Sigmoid colon (tissue), 7 donors: ENCODE measurements around the gene GABRR2. TPM values are rescaled to one million over a fixed set of nuclear protein-coding genes. Genes with fewer than 3 reads are reported as not detected.
A peak's percentile ranks its signal among the peaks of the same experiment; 100 is the strongest.

Source experiments
- DNase-seq: peaks from one replicate; pipeline ENCODE4 v3.0.0-alpha.2; 2019
- H3K27ac ChIP-seq, 4 donors: fragments of 200-600 bp; sonication (generic); one replicate each; pipeline ENCODE4 v1.5.1; 2016 to 2019; ENCODE audit warnings: mild to moderate bottlenecking in 1 of 4
- H3K27me3 ChIP-seq, 3 donors: fragments of 200-600 bp; sonication (generic); one replicate each; pipeline ENCODE4 v1.5.1; 2019; ENCODE audit warnings: mild to moderate bottlenecking in 1 of 3
- H3K36me3 ChIP-seq, 4 donors: fragments of 200-600 bp; sonication (generic); one replicate each; pipeline ENCODE4 v1.5.1; 2016 to 2019
- H3K4me1 ChIP-seq, 4 donors: fragments of 200-600 bp; sonication (generic); one replicate each; pipeline ENCODE4 v1.5.1; 2017 to 2019
- H3K4me3 ChIP-seq, 4 donors: fragments of 200-600 bp; sonication (generic); one replicate each; pipeline ENCODE4 v1.5.1; 2017 to 2019; ENCODE audit warnings: mild to moderate bottlenecking in 2 of 4, moderate library complexity in 1 of 4
- H3K9me3 ChIP-seq, 4 donors: fragments of 200-600 bp in 3 of 4; sonication (generic) in 3 of 4; one replicate each; pipeline versions ENCODE4 v1.5.1 to v1.6.1; 2013 to 2019
- EP300 ChIP-seq, 4 donors: sonication (generic); formaldehyde crosslinking; IDR thresholded peaks; one replicate each; pipeline ENCODE4 v1.6.1; 2017; ENCODE audit warnings: antibody characterized with exemption in 4 of 4
- POLR2A ChIP-seq, 2 donors: fragments of 450-650 bp; IDR thresholded peaks; one replicate each; pipeline ENCODE4 v1.6.1; 2016; ENCODE audit warnings: antibody characterized with exemption in 2 of 2, mild to moderate bottlenecking in 2 of 2, moderate library complexity in 2 of 2
- POLR2AphosphoS5 ChIP-seq, 4 donors: sonication (generic); formaldehyde crosslinking; IDR thresholded peaks; one replicate each; pipeline ENCODE4 v1.6.1; 2017; ENCODE audit warnings: antibody characterized with exemption in 4 of 4
- WGBS, 2 donors: extraction: QIAGEN DNeasy Blood & Tissue Kit; methylation state at CpG; one replicate each; pipeline ENCODE4 v1.1.7; 2013; 5-methylcytosine and 5-hydroxymethylcytosine counted together
- intact Hi-C: fragments of 100-400 bp; cut with DNase I; formaldehyde crosslinking; loops from one replicate; pipeline ENCODE4 v1.15.1; 2023
- polyA plus RNA-seq, 3 donors: library from polyadenylated mRNA; stranded (reverse); fragments of 200-250 nt; gene quantifications; one replicate each; pipeline ENCODE4 v1.2.3, GENCODE V29; 2013
- total RNA-seq, 4 donors: library from RNA; depleted of rRNA; stranded (reverse); fragments of >200 nt; gene quantifications; one replicate each; pipeline ENCODE4 v1.1.0, GENCODE V29; 2016
- TF ChIP-seq, protein P1 (sequence below), 4 experiments: fragments of 450-650 bp in 3 of 4; fragments of 200-600 bp in 1 of 4; IDR thresholded peaks; one replicate each; pipeline ENCODE4 v1.5.1; 2016 to 2019; ENCODE audit warnings: antibody characterized with exemption in 4 of 4, mild to moderate bottlenecking in 3 of 4, moderate library complexity in 2 of 4
- donor health status: healthy with polysubstance abuse.
- donor health status: Bipolar disorder and iron deficiency.
- donor health status: healthy.

The GABRR2 gene
- total and polyA plus RNA-seq, 7 donors = 0.36 to 2.8 (median 0.99) TPM; not detected in 2

DNA sequence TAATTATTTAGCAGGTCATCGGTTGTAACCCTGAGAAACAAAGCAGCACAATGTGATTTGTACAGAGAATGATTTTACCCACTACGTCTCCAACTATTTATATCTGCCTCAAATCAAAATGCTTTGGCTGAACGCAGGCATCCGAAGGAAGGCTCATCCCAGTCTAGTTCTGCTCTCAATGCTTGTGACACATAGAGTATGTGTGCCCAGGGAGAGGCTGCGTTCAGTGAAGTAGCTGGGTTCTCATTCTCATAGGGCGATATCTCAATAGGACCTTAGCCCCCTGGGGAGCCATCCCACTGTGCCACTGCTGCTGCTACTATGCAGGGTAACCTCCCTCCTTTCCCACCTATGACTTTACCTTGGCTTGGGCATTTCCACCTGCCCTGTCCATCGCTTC, 407 bp downstream of the GABRR2 start:
- H3K27ac ChIP-seq = no peak overlapping the region
- intact Hi-C loops = loop anchor here (5.0 kb wide), 1 partner anchor 53 kb away; no protein-coding TSS in a partner anchor
- H3K36me3 ChIP-seq = no peaks in the 10 kb centered on the region
- whole genome bisulfite sequencing, 2 donors = 91 to 98% methylated on average over 7 of the region's 7 CpGs
- H3K4me1 ChIP-seq = peaks cover 0 to 25% (median 23%) of the 10 kb centered on the region in 4 donors
- H3K9me3 ChIP-seq = no peaks in the 10 kb centered on the region
- no peak overlapping the region for H3K4me3 ChIP-seq
- TF ChIP-seq POLR2A (IDR thresholded peaks at IDR 0.05) (no peak), POLR2AphosphoS5 (IDR thresholded peaks at IDR 0.05) (no peak)
- no peak for DNase-seq
- H3K27me3 ChIP-seq = no peaks in the 10 kb centered on the region

GRCh38 chr6:89313006-89313405, 2.1 kb downstream of the GABRR2 start:
- H3K9me3 ChIP-seq = no peaks in the 10 kb centered on the region
- H3K4me1 ChIP-seq = peaks cover 0 to 25% (median 23%) of the 10 kb centered on the region in 4 donors
- no peaks in the 10 kb centered on the region for H3K36me3 ChIP-seq
- intact Hi-C loops = loop anchor here (5.0 kb wide), 1 partner anchor 54 kb away; no protein-coding TSS in a partner anchor
- H3K27ac ChIP-seq = peak overlapping the region; percentile 24 to 73 (median 66)
- WGBS, 2 donors = 68 to 74% methylated on average over 1 of the region's 1 CpG
- H3K4me3 ChIP-seq = no peak overlapping the region
- DNase-seq = no peak
- H3K27me3 ChIP-seq = no peaks in the 10 kb centered on the region
- TF ChIP-seq, protein P1, sequence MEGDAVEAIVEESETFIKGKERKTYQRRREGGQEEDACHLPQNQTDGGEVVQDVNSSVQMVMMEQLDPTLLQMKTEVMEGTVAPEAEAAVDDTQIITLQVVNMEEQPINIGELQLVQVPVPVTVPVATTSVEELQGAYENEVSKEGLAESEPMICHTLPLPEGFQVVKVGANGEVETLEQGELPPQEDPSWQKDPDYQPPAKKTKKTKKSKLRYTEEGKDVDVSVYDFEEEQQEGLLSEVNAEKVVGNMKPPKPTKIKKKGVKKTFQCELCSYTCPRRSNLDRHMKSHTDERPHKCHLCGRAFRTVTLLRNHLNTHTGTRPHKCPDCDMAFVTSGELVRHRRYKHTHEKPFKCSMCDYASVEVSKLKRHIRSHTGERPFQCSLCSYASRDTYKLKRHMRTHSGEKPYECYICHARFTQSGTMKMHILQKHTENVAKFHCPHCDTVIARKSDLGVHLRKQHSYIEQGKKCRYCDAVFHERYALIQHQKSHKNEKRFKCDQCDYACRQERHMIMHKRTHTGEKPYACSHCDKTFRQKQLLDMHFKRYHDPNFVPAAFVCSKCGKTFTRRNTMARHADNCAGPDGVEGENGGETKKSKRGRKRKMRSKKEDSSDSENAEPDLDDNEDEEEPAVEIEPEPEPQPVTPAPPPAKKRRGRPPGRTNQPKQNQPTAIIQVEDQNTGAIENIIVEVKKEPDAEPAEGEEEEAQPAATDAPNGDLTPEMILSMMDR (IDR thresholded peaks at IDR 0.05) = no peak
- TF ChIP-seq POLR2A (IDR thresholded peaks at IDR 0.05) = no peak
- TF ChIP-seq EP300 (IDR thresholded peaks at IDR 0.05) = no peak
- TF ChIP-seq POLR2AphosphoS5 (IDR thresholded peaks at IDR 0.05) = no peak

- intact Hi-C loops = loop anchor here (5.0 kb wide), 1 partner anchor 55 kb away; no protein-coding TSS in a partner anchor
- WGBS, 2 donors = 49 to 55% methylated on average over 9 of the region's 9 CpGs
- DNase-seq = peak; percentile 86
- no peaks in the 10 kb centered on the region for H3K9me3 ChIP-seq
- H3K27ac ChIP-seq = peak overlapping the region; percentile 24 to 73 (median 66)
- H3K27me3 ChIP-seq = no peaks in the 10 kb centered on the region
- TF ChIP-seq, protein P1 (IDR thresholded peaks at IDR 0.05) = peak in 2 of 4 experiments; percentile 45 to 53
- TF ChIP-seq POLR2A (IDR thresholded peaks at IDR 0.05) (no peak), EP300 (IDR thresholded peaks at IDR 0.05) (no peak), POLR2AphosphoS5 (IDR thresholded peaks at IDR 0.05) (peak in 1 of 4 donors; percentile 24)
- peak overlapping the region in 3 of 4 donors; percentile 9 to 13 (median 9) for H3K4me3 ChIP-seq
- H3K4me1 ChIP-seq = peaks cover 0 to 25% (median 23%) of the 10 kb centered on the region in 4 donors
- no peaks in the 10 kb centered on the region for H3K36me3 ChIP-seq
Observed at GRCh38 chr6:89311853-89312531, 3.1 kb downstream of the GABRR2 start.

GRCh38 chr6:89311530-89311852, 3.6 kb downstream of the GABRR2 start:
- Histone ChIP-seq H3K4me1 (peaks cover 0 to 25% (median 23%) of the 10 kb centered on the region in 4 donors), H3K27me3 (no peaks in the 10 kb centered on the region), H3K27ac (peak overlapping the region; percentile 24 to 73 (median 66)), H3K36me3 (no peaks in the 10 kb centered on the region), H3K4me3 (no peak overlapping the region), H3K9me3 (no peaks in the 10 kb centered on the region)
- WGBS, 2 donors = 52 to 69% methylated on average over 5 of the region's 5 CpGs
- TF ChIP-seq POLR2A (IDR thresholded peaks at IDR 0.05) (no peak), POLR2AphosphoS5 (IDR thresholded peaks at IDR 0.05) (no peak), EP300 (IDR thresholded peaks at IDR 0.05) (no peak)
- TF ChIP-seq, protein P1 (IDR thresholded peaks at IDR 0.05) = no peak
- intact Hi-C loops = loop anchor here (5.0 kb wide), 1 partner anchor 56 kb away; no protein-coding TSS in a partner anchor
- no peak for DNase-seq

DNA sequence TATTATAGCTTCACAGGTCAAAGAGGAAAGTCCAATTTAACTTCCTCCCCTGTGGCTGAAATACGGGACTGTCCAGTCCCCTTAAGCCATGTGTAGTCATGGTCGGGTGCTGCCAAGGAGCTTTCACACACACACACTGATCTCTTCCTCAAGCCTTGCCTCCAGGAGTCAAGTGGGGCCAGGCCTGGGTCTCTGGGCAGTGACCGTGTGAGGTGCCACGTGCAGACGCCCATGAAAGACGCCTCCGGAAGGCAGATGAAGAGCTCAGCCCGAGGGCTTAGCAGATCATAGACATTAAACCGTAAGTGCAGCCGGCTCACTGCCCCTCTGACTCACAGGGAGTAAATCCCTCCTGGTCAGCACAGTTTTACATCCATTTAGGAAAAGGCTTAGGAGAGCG, 4.2 kb downstream of the GABRR2 start:
- intact Hi-C loops = loop anchor here (5.0 kb wide), 1 partner anchor 56 kb away; no protein-coding TSS in a partner anchor
- H3K9me3 ChIP-seq = no peaks in the 10 kb centered on the region
- H3K27me3 ChIP-seq = no peaks in the 10 kb centered on the region
- TF ChIP-seq POLR2A (IDR thresholded peaks at IDR 0.05) = no peak
- no peak for TF ChIP-seq POLR2AphosphoS5 (IDR thresholded peaks at IDR 0.05)
- TF ChIP-seq, protein P1 (IDR thresholded peaks at IDR 0.05) = no peak
- no peak for TF ChIP-seq EP300 (IDR thresholded peaks at IDR 0.05)
- no peak for DNase-seq
- peaks cover 0 to 25% (median 23%) of the 10 kb centered on the region in 4 donors for H3K4me1 ChIP-seq
- no peaks in the 10 kb centered on the region for H3K36me3 ChIP-seq
- WGBS, 2 donors = 68 to 72% methylated on average over 11 of the region's 11 CpGs
- no peak overlapping the region for H3K4me3 ChIP-seq
- no peak overlapping the region for H3K27ac ChIP-seq
